Trophoblast cell (in vitro differentiated cells and primary cell): Measurements from ENCODE around the gene TEC.
A peak's percentile ranks its signal among the peaks of the same experiment; 100 is the strongest.
"Not testable (repeated sequence)": the region's sequence is repeated elsewhere in the genome, so short reads cannot be mapped to it uniquely, and the experiment has no call there.

ENCODE experiments used
- DNase-seq, 2 donors: peaks; one replicate each; pipeline ENCODE4 v3.0.0-alpha.2; 2016
- H2AFZ ChIP-seq: 2 replicates; pipeline ENCODE4 v1.6.1; 2013; ENCODE audit warnings: low read length, moderate library complexity, mild to moderate bottlenecking; ENCODE audit not compliant: insufficient read depth, poor library complexity
- H2AK5ac ChIP-seq: 2 replicates; pipeline ENCODE4 v1.6.1; 2013; ENCODE audit warnings: mild to moderate bottlenecking, low read length
- H2BK120ac ChIP-seq: 2 replicates; pipeline ENCODE4 v1.6.1; 2013; ENCODE audit warnings: low read length, mild to moderate bottlenecking, moderate library complexity; ENCODE audit not compliant: insufficient read depth, poor library complexity
- H2BK12ac ChIP-seq: 2 replicates; pipeline ENCODE4 v1.6.1; 2013; ENCODE audit warnings: mild to moderate bottlenecking, low read length, moderate library complexity
- H2BK5ac ChIP-seq: 2 replicates; pipeline ENCODE4 v1.6.1; 2013; ENCODE audit warnings: low read length, low read depth, moderate library complexity, mild to moderate bottlenecking; ENCODE audit not compliant: poor library complexity
- H3K14ac ChIP-seq: 2 replicates; pipeline ENCODE4 v1.6.1; 2013; ENCODE audit warnings: mild to moderate bottlenecking, low read length
- H3K18ac ChIP-seq: 2 replicates; pipeline ENCODE4 v1.6.1; 2013; ENCODE audit warnings: mild to moderate bottlenecking, low read length
- H3K23ac ChIP-seq: 2 replicates; pipeline ENCODE4 v1.6.1; 2013; ENCODE audit warnings: low read length
- H3K27ac ChIP-seq: 2 replicates; pipeline ENCODE4 v1.5.1; 2013; ENCODE audit warnings: low read depth, mild to moderate bottlenecking, inconsistent platforms, low read length, moderate library complexity
- H3K27me3 ChIP-seq: 2 replicates; pipeline ENCODE4 v1.6.1; 2013; ENCODE audit warnings: inconsistent platforms, mild to moderate bottlenecking, low read length, moderate library complexity; ENCODE audit not compliant: insufficient read depth
- H3K36me3 ChIP-seq, 2 experiments: 1 replicate in 1 of 2; 2 replicates in 1 of 2; pipeline ENCODE4 v1.6.1; 2013; ENCODE audit warnings: low read length in 2 of 2, mild to moderate bottlenecking in 2 of 2, moderate library complexity in 1 of 2; ENCODE audit not compliant: insufficient read depth in 2 of 2, control insufficient read depth in 1 of 2
- H3K4ac ChIP-seq: 2 replicates; pipeline ENCODE4 v1.6.1; 2013; ENCODE audit warnings: low read depth, mild to moderate bottlenecking, low read length, moderate library complexity
- H3K4me1 ChIP-seq, 2 experiments: 1 replicate in 1 of 2; 2 replicates in 1 of 2; pipeline ENCODE4 v1.6.1; 2013; ENCODE audit warnings: low read length in 2 of 2, mild to moderate bottlenecking in 2 of 2, moderate library complexity in 1 of 2; ENCODE audit not compliant: insufficient read depth in 2 of 2, control insufficient read depth in 1 of 2
- H3K4me2 ChIP-seq: 2 replicates; pipeline ENCODE4 v1.6.1; 2013; ENCODE audit warnings: inconsistent platforms, mild to moderate bottlenecking, low read length, moderate library complexity
- H3K4me3 ChIP-seq: 2 replicates; pipeline ENCODE4 v1.5.1; 2013; ENCODE audit warnings: mild to moderate bottlenecking, low read depth, low read length, inconsistent platforms
- H3K79me1 ChIP-seq: one replicate; pipeline ENCODE4 v1.6.1; 2013; ENCODE audit warnings: low read length
- H3K79me2 ChIP-seq: 2 replicates; pipeline ENCODE4 v1.6.1; 2013; ENCODE audit warnings: low read length, mild to moderate bottlenecking; ENCODE audit not compliant: control insufficient read depth, insufficient read depth, poor library complexity
- H3K9ac ChIP-seq: 2 replicates; pipeline ENCODE4 v1.6.1; 2013; ENCODE audit warnings: mild to moderate bottlenecking, low read length
- H3K9me3 ChIP-seq: 2 replicates; pipeline ENCODE4 v1.6.1; 2013; ENCODE audit warnings: low read depth, mild to moderate bottlenecking, control low read depth, inconsistent platforms, low read length; ENCODE audit not compliant: insufficient read depth
- H4K12ac ChIP-seq: 2 replicates; pipeline ENCODE4 v1.6.1; 2013; ENCODE audit warnings: low read depth, mild to moderate bottlenecking, low read length, moderate library complexity
- H4K8ac ChIP-seq: 2 replicates; pipeline ENCODE4 v1.6.1; 2013; ENCODE audit warnings: low read depth, mild to moderate bottlenecking, low read length, moderate library complexity
- H4K91ac ChIP-seq: one replicate; pipeline ENCODE4 v1.6.1; 2013; ENCODE audit warnings: low read depth, mild to moderate bottlenecking, low read length, moderate library complexity
- WGBS: extraction: QIAGEN DNeasy Blood & Tissue Kit; methylation state at CpG from one replicate; pipeline ENCODE4 v1.1.7; 2013; ENCODE audit warnings: missing lambda C conversion rate; ENCODE audit not compliant: insufficient read length, insufficient coverage; ENCODE audit errors: extremely low coverage; 5-methylcytosine and 5-hydroxymethylcytosine counted together

Gene TEC

GRCh38 chr4:48172651-48173050, 97.0 kb downstream of the TEC start:
- Histone ChIP-seq H3K36me3 (no peaks in the 10 kb centered on the region), H3K14ac (no peak overlapping the region), H3K9me3 (peaks cover 3% of the 10 kb centered on the region), H3K79me1 (peaks cover 5% of the 10 kb centered on the region), H4K91ac (no peak overlapping the region), H2BK12ac (no peak overlapping the region), H2AK5ac (no peak overlapping the region), H3K18ac (no peak overlapping the region), H3K27ac (no peak overlapping the region), H3K27me3 (no peaks in the 10 kb centered on the region), H3K79me2 (no peaks in the 10 kb centered on the region), H3K4me1 (peaks cover 4 to 8% of the 10 kb centered on the region in 2 experiments), H4K12ac (no peak overlapping the region), H3K4me2 (no peak overlapping the region), H2BK120ac (no peak overlapping the region), H3K4me3 (no peak overlapping the region), H2BK5ac (no peak overlapping the region), H2AFZ (no peak overlapping the region), H3K4ac (no peak overlapping the region), H4K8ac (no peak overlapping the region), H3K23ac (no peak overlapping the region), H3K9ac (no peak overlapping the region)
- no CpG with 5 or more reads among the region's 4 CpGs for WGBS
- DNase-seq: no peak

GRCh38 chr4:48169636-48170035, 100.0 kb downstream of the TEC start:
- Histone ChIP-seq H3K9me3 (no peaks in the 10 kb centered on the region), H3K18ac (no peak overlapping the region), H4K12ac (no peak overlapping the region), H2BK12ac (no peak overlapping the region), H3K79me1 (peaks cover 5% of the 10 kb centered on the region), H3K4me1 (peaks cover 4% of the 10 kb centered on the region in 2 experiments), H3K27me3 (no peaks in the 10 kb centered on the region), H3K23ac (no peak overlapping the region), H3K9ac (no peak overlapping the region), H2BK120ac (no peak overlapping the region), H3K36me3 (no peaks in the 10 kb centered on the region), H3K4me2 (no peak overlapping the region), H3K27ac (no peak overlapping the region), H4K8ac (no peak overlapping the region), H3K79me2 (no peaks in the 10 kb centered on the region), H3K14ac (no peak overlapping the region), H2BK5ac (no peak overlapping the region), H3K4ac (no peak overlapping the region), H3K4me3 (no peak overlapping the region), H2AK5ac (no peak overlapping the region), H2AFZ (no peak overlapping the region), H4K91ac (no peak overlapping the region)
- no CpG with 5 or more reads among the region's 1 CpG for WGBS
- DNase-seq: no peak

GRCh38 chr4:48167538-48168263, 101.9 kb downstream of the TEC start:
- H3K27ac ChIP-seq: no peak overlapping the region
- no peak overlapping the region for H2AFZ ChIP-seq
- no peak overlapping the region for H4K12ac ChIP-seq
- no peak overlapping the region for H4K91ac ChIP-seq
- H3K4me2 ChIP-seq: no peak overlapping the region
- H3K14ac ChIP-seq: no peak overlapping the region
- H3K18ac ChIP-seq: no peak overlapping the region
- no peaks in the 10 kb centered on the region for H3K79me2 ChIP-seq
- H3K9ac ChIP-seq: no peak overlapping the region
- H2AK5ac ChIP-seq: no peak overlapping the region
- no peaks in the 10 kb centered on the region for H3K79me1 ChIP-seq
- H3K27me3 ChIP-seq: no peaks in the 10 kb centered on the region
- no peaks in the 10 kb centered on the region for H3K9me3 ChIP-seq
- H3K23ac ChIP-seq: no peak overlapping the region
- no peaks in the 10 kb centered on the region for H3K36me3 ChIP-seq
- H3K4me3 ChIP-seq: no peak overlapping the region
- no peak overlapping the region for H2BK5ac ChIP-seq
- DNase-seq: no peak
- no peak overlapping the region for H2BK120ac ChIP-seq
- H3K4me1 ChIP-seq: no peaks in the 10 kb centered on the region
- H2BK12ac ChIP-seq: no peak overlapping the region
- WGBS: no CpG with 5 or more reads among the region's 5 CpGs
- H3K4ac ChIP-seq: no peak overlapping the region
- no peak overlapping the region for H4K8ac ChIP-seq

GRCh38 chr4:48164561-48164960, 105.1 kb downstream of the TEC start:
- not testable (repeated sequence) for H3K27me3 ChIP-seq, H3K79me1 ChIP-seq, H4K91ac ChIP-seq, H2AFZ ChIP-seq, H2BK5ac ChIP-seq, H3K18ac ChIP-seq, H3K9ac ChIP-seq, H4K8ac ChIP-seq, H3K9me3 ChIP-seq, H2AK5ac ChIP-seq, H3K36me3 ChIP-seq, H4K12ac ChIP-seq, H3K79me2 ChIP-seq, H3K14ac ChIP-seq, H3K4me1 ChIP-seq, H2BK120ac ChIP-seq, H3K4me2 ChIP-seq, H2BK12ac ChIP-seq, H3K23ac ChIP-seq, H3K27ac ChIP-seq, H3K4me3 ChIP-seq, H3K4ac ChIP-seq
- peak; percentile 84 to 88 for DNase-seq
- WGBS: no CpG with 5 or more reads among the region's 9 CpGs
